H1 (cell line): ENCODE measurements around the gene NDUFB4. TPM values are rescaled to one million over a fixed set of nuclear protein-coding genes. Genes with fewer than 3 reads are reported as not detected.

Source experiments
- CTCF ChIA-PET: fragments of 300-600 bp; sonication (Branson Sonifier 250); formaldehyde crosslinking; loops from one replicate; lab custom pipeline; 2021; ENCODE audit not compliant: partially characterized antibody; lab: Charles Lee
- POLR2A ChIA-PET: fragments of 300-600 bp; sonication (Branson Sonifier 250); formaldehyde crosslinking; loops from one replicate; lab custom pipeline; 2021; ENCODE audit warnings: inconsistent platforms; ENCODE audit not compliant: partially characterized antibody; lab: Charles Lee
- DNase-seq, 2 experiments: peaks; one replicate each; pipeline versions ENCODE4 v3.0.0 to v3.0.0-alpha.2; 2010 to 2022; ENCODE audit warnings: low spot score in 2 of 2, low read depth in 1 of 2, mixed read lengths in 1 of 2
- FAIRE-seq: peaks from 2 replicates; lab custom pipeline; 2011; peaks lifted over from hg19 to GRCh38; lab: Jason Lieb, UNC
- H2AFZ ChIP-seq: 2 replicates; pipeline ENCODE4 v1.8.1; 2012; ENCODE audit warnings: low read length, inconsistent platforms
- H2AK5ac ChIP-seq: 2 replicates; pipeline ENCODE4 v1.6.1; 2013; ENCODE audit warnings: low read depth, low read length
- H2BK120ac ChIP-seq: replicated peaks from 2 replicates; pipeline ENCODE3; 2013; ENCODE audit warnings: low read depth, low read length, inconsistent platforms
- H2BK12ac ChIP-seq: 2 replicates; pipeline ENCODE4 v1.6.1; 2013; ENCODE audit warnings: low read depth, low read length
- H2BK15ac ChIP-seq: 2 replicates; pipeline ENCODE4 v1.6.1; 2013; ENCODE audit warnings: low read length
- H2BK20ac ChIP-seq: 2 replicates; pipeline ENCODE4 v1.6.1; 2013; ENCODE audit warnings: low read length
- H2BK5ac ChIP-seq: 2 replicates; pipeline ENCODE4 v1.6.1; 2013; ENCODE audit warnings: low read depth, low read length
- H3K14ac ChIP-seq: 2 replicates; pipeline ENCODE4 v1.6.1; 2013; ENCODE audit warnings: inconsistent platforms; ENCODE audit not compliant: insufficient read length
- H3K18ac ChIP-seq: 2 replicates; pipeline ENCODE4 v1.6.1; 2013; ENCODE audit warnings: low read length; ENCODE audit errors: extremely low read depth
- H3K23ac ChIP-seq: 2 replicates; pipeline ENCODE4 v1.6.1; 2013; ENCODE audit warnings: inconsistent platforms; ENCODE audit not compliant: insufficient read length
- H3K23me2 ChIP-seq: 2 replicates; pipeline ENCODE4 v1.6.1; 2013; ENCODE audit warnings: low read depth, low read length
- H3K27ac ChIP-seq: 2 replicates; pipeline ENCODE4 v1.6.1; 2011; ENCODE audit warnings: low read depth, low read length, inconsistent platforms
- H3K27me3 ChIP-seq, 4 experiments: replicated peaks in 1 of 4; 1 replicate in 1 of 4; 2 replicates in 3 of 4; pipeline versions ENCODE4 v1.6.1 to v1.8.1; 2011 to 2013; ENCODE audit warnings: low read length in 3 of 4, mild to moderate bottlenecking in 3 of 4, inconsistent platforms in 2 of 4, mixed read lengths in 2 of 4, moderate library complexity in 1 of 4; ENCODE audit not compliant: control insufficient read depth in 3 of 4, insufficient read depth in 3 of 4; ENCODE audit errors: extremely low read depth in 1 of 4
- H3K36me3 ChIP-seq, 4 experiments: 2 replicates each; pipeline versions ENCODE4 v1.6.1 to v1.8.1; 2011 to 2013; ENCODE audit warnings: mild to moderate bottlenecking in 4 of 4, low read length in 3 of 4, moderate library complexity in 2 of 4, control low read depth in 1 of 4, inconsistent platforms in 1 of 4; ENCODE audit not compliant: insufficient read depth in 4 of 4, control insufficient read depth in 2 of 4
- H3K4ac ChIP-seq: replicated peaks from 2 replicates; pipeline ENCODE3; 2013; ENCODE audit warnings: low read length, low read depth, mixed read lengths, inconsistent platforms; ENCODE audit not compliant: insufficient read length
- H3K4me1 ChIP-seq, 4 experiments: replicated peaks in 1 of 4; 1 replicate in 1 of 4; 2 replicates in 3 of 4; pipeline versions ENCODE4 v1.6.1 to v1.8.1; 2011 to 2013; ENCODE audit warnings: low read length in 3 of 4, inconsistent platforms in 2 of 4, mixed read lengths in 1 of 4; ENCODE audit not compliant: insufficient read depth in 4 of 4, control insufficient read depth in 3 of 4
- H3K4me2 ChIP-seq, 2 experiments: 2 replicates each; pipeline versions ENCODE4 v1.6.1 to v1.8.1; 2011 to 2013; ENCODE audit warnings: low read depth in 2 of 2, low read length in 2 of 2, control low read depth in 1 of 2, inconsistent platforms in 1 of 2, mild to moderate bottlenecking in 1 of 2; ENCODE audit not compliant: insufficient read depth in 1 of 2
- H3K4me3 ChIP-seq, 4 experiments: fragments of 200-600, 300-600 bp in 1 of 4; sonication (generic), shearing (Covaris generic), sonication (Bioruptor Twin) in 1 of 4; 2 replicates each; pipeline versions ENCODE4 v1.5.1 to v1.8.1; 2011 to 2016; ENCODE audit warnings: low read length in 4 of 4, low read depth in 3 of 4, control low read depth in 2 of 4, inconsistent platforms in 2 of 4, mild to moderate bottlenecking in 2 of 4, mixed read lengths in 1 of 4, moderate library complexity in 1 of 4; ENCODE audit not compliant: insufficient read depth in 2 of 4; ENCODE audit errors: extremely low read depth in 1 of 4
- H3K56ac ChIP-seq: replicated peaks from 2 replicates; pipeline ENCODE3; 2013; ENCODE audit warnings: low read depth, mild to moderate bottlenecking, mixed read lengths, low read length, inconsistent platforms; ENCODE audit not compliant: insufficient read length
- H3K79me1 ChIP-seq: 2 replicates; pipeline ENCODE4 v1.6.1; 2013; ENCODE audit warnings: low read depth, low read length, control low read depth
- H3K79me2 ChIP-seq, 2 experiments: 2 replicates each; pipeline versions ENCODE4 v1.6.1 to v1.8.1; 2012 to 2013; ENCODE audit warnings: low read length in 2 of 2, mild to moderate bottlenecking in 2 of 2, inconsistent platforms in 1 of 2; ENCODE audit not compliant: insufficient read depth in 2 of 2, control insufficient read depth in 1 of 2
- H3K9ac ChIP-seq, 4 experiments: replicated peaks in 1 of 4; 1 replicate in 1 of 4; 2 replicates in 3 of 4; pipeline versions ENCODE4 v1.6.1 to v1.8.1; 2011 to 2013; ENCODE audit warnings: low read depth in 3 of 4, low read length in 3 of 4, control low read depth in 2 of 4, mild to moderate bottlenecking in 2 of 4, moderate library complexity in 2 of 4, inconsistent platforms in 1 of 4; ENCODE audit errors: extremely low read depth in 1 of 4
- H3K9me3 ChIP-seq, 2 experiments: 2 replicates each; pipeline versions ENCODE4 v1.6.1 to v1.8.1; 2012 to 2013; ENCODE audit warnings: mild to moderate bottlenecking in 2 of 2, moderate library complexity in 2 of 2, control low read depth in 1 of 2, inconsistent platforms in 1 of 2, low read depth in 1 of 2, low read length in 1 of 2, mixed read lengths in 1 of 2; ENCODE audit not compliant: insufficient read depth in 2 of 2
- H4K20me1 ChIP-seq, 2 experiments: replicated peaks in 1 of 2; 2 replicates each; pipeline versions ENCODE3 to v1.8.1; 2011 to 2013; ENCODE audit warnings: inconsistent platforms in 2 of 2, low read length in 2 of 2, mild to moderate bottlenecking in 1 of 2; ENCODE audit not compliant: insufficient read depth in 2 of 2, control insufficient read depth in 1 of 2
- H4K5ac ChIP-seq: 2 replicates; pipeline ENCODE4 v1.6.1; 2013; ENCODE audit warnings: low read length, low read depth, mixed read lengths, inconsistent platforms; ENCODE audit not compliant: insufficient read length
- H4K8ac ChIP-seq: 2 replicates; pipeline ENCODE4 v1.8.0; 2013; ENCODE audit warnings: mild to moderate bottlenecking, moderate library complexity, low read length, inconsistent platforms; ENCODE audit not compliant: insufficient read depth; ENCODE audit errors: extremely low read depth
- H4K91ac ChIP-seq: replicated peaks from 2 replicates; pipeline ENCODE3; 2013; ENCODE audit warnings: low read length, mixed read lengths, inconsistent platforms; ENCODE audit not compliant: insufficient read length
- CBX8 ChIP-seq: fragments of 300-800, 300-1000 bp; sonication (generic); IDR thresholded peaks from 2 replicates; pipeline ENCODE4 v1.7.1; 2016; ENCODE audit warnings: low read depth, low read length, borderline replicate concordance
- CEBPB ChIP-seq: IDR thresholded peaks from 2 replicates; pipeline ENCODE4 v1.6.1; 2012; ENCODE audit warnings: low read depth, low read length
- CHD2 ChIP-seq: IDR thresholded peaks from 2 replicates; pipeline ENCODE4 v1.6.1; 2012; ENCODE audit warnings: low read length, improper control_type of control experiment
- EGR1 ChIP-seq: IDR thresholded peaks from 2 replicates; pipeline ENCODE4 v1.6.1; 2011; ENCODE audit warnings: low read depth, low read length, borderline replicate concordance
- EZH2 ChIP-seq: fragments of 200-600 bp; sonication (generic); IDR thresholded peaks from 2 replicates; pipeline ENCODE4 v1.7.1; 2012; ENCODE audit warnings: low read depth, mild to moderate bottlenecking, moderate library complexity, low read length, inconsistent platforms; ENCODE audit not compliant: severe bottlenecking
- GTF2F1 ChIP-seq: IDR thresholded peaks from 2 replicates; pipeline ENCODE4 v1.6.1; 2012; ENCODE audit warnings: low read depth, low read length, improper control_type of control experiment, borderline replicate concordance
- KDM1A ChIP-seq: fragments of 200-600, 300-600 bp; sonication (generic); IDR thresholded peaks from 2 replicates; pipeline ENCODE4 v1.7.1; 2016; ENCODE audit warnings: mild to moderate bottlenecking, low read length, borderline replicate concordance
- POU5F1 ChIP-seq: IDR thresholded peaks from 2 replicates; pipeline ENCODE4 v1.6.1; 2011; ENCODE audit warnings: low read depth, mild to moderate bottlenecking, low read length, moderate library complexity
- TCF12 ChIP-seq: IDR thresholded peaks from 2 replicates; pipeline ENCODE4 v1.6.1; 2011; ENCODE audit warnings: low read depth, mild to moderate bottlenecking, low read length
- ZNF274 ChIP-seq: IDR thresholded peaks from 2 replicates; pipeline ENCODE4 v1.7.0; 2012; ENCODE audit warnings: low read length, borderline replicate concordance; ENCODE audit errors: extremely low read depth
- WGBS, 2 experiments: shearing (Covaris generic) in 1 of 2; methylation state at CpG; one replicate each; pipeline versions ENCODE4 v1.1.6 to v1.1.7; 2013 to 2015; ENCODE audit warnings: low lambda C conversion rate in 2 of 2, mixed read lengths in 2 of 2, inconsistent platforms in 1 of 2, low coverage in 1 of 2, missing lambda C conversion rate in 1 of 2; ENCODE audit not compliant: insufficient replicate concordance in 2 of 2, insufficient coverage in 1 of 2, insufficient read length in 1 of 2; ENCODE audit errors: extremely low coverage in 1 of 2, missing lambda C conversion rate in 1 of 2; 5-methylcytosine and 5-hydroxymethylcytosine counted together
- polyA plus RNA-seq, 7 experiments: library from polyadenylated mRNA; depleted of rRNA in 3 of 7; stranded (reverse) in 5 of 7; unstranded in 2 of 7; fragments of >200 nt in 5 of 7; fragments of 200-250 nt in 2 of 7; gene quantifications; 1 replicate in 5 of 7; 2 replicates in 1 of 7; 4 replicates in 1 of 7; pipeline versions ENCODE4 v1.2.1 to v1.2.3, GENCODE V29; 2011 to 2013; ENCODE audit warnings: missing spikeins in 2 of 7, mixed read lengths in 2 of 7
- total RNA-seq: library from RNA; stranded (reverse); fragmentation: NEBNext Ultra II Directional; extraction: Animal tissue kit (Norgen Biotek cat#: 25700); gene quantifications from 2 replicates; pipeline ENCODE4 v1.2.1, GENCODE V29; 2021

Gene NDUFB4
- total and polyA plus RNA-seq, 2 of the 8 experiments (the other 6 are each of a cell fraction or from before 2014, with no cell fraction given): 184 to 382 TPM

DNA sequence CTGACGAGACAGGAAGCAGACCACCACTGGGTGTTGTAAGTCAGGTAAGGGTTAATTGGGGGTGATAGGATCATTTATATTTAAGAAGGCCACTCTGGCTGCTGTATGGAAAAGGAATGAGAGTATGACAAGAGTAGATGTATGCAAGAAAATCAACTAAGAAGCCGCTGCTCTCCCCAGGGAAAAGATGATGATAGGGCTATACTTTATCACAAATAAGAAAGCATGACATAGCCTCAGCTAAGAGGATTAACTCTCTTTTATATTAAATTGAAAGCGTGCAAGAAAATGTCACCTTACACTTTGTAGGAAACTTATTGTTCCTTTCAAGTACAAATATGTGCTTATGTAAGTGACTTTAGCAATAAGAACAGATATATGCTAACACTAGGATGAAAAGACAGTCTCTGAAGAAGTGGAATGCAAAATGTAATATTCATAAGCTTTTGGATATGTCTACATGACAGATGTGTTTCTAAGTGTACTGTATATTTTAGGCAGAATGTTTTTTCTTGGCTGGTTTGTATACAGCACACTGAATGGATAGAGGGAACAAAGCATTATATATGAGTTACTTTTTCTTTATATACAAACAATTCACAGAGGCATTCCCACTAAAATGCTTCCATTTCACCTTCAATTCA lies 8.7 kb upstream of the NDUFB4 start:
- Histone ChIP-seq H3K9ac (no peak overlapping the region), H3K14ac (no peak overlapping the region), H3K56ac (no peak overlapping the region), H3K4me2 (no peak overlapping the region), H2BK20ac (no peak overlapping the region), H2BK15ac (no peak overlapping the region), H3K23me2 (no peaks in the 10 kb centered on the region; the same call in 1 of the 2 replicates), H3K4ac (no peak overlapping the region), H4K5ac (no peak overlapping the region), H3K27me3 (no peaks in the 10 kb centered on the region), H4K8ac (no peak overlapping the region), H2BK5ac (no peak overlapping the region), H3K23ac (no peak overlapping the region), H3K9me3 (peaks cover 0 to 4% of the 10 kb centered on the region in 2 experiments; a peak in 1 of 4 replicates), H3K79me1 (no peaks in the 10 kb centered on the region), H4K20me1 (no peaks in the 10 kb centered on the region), H3K27ac (no peak overlapping the region), H3K36me3 (no peaks in the 10 kb centered on the region), H3K18ac (no peak overlapping the region), H3K4me3 (no peak overlapping the region), H2BK12ac (no peak overlapping the region), H2AFZ (no peak overlapping the region), H3K79me2 (no peaks in the 10 kb centered on the region), H4K91ac (no peak overlapping the region), H2AK5ac (no peak overlapping the region), H2BK120ac (no peak overlapping the region), H3K4me1 (no peaks in the 10 kb centered on the region)
- POLR2A ChIA-PET: interaction anchor here (0.7 kb wide), 1 partner anchor 219 kb away, joined by 3 read pairs; no protein-coding TSS in a partner anchor
- FAIRE-seq (no peak), DNase-seq (no peak)
- TF ChIP-seq KDM1A: no peak
- no peak for TF ChIP-seq ZNF274
- no peak for TF ChIP-seq GTF2F1
- no peak for TF ChIP-seq CHD2
- TF ChIP-seq TCF12: no peak
- TF ChIP-seq CEBPB: no peak
- TF ChIP-seq POU5F1: no peak
- TF ChIP-seq EZH2: no peak
- no peak for TF ChIP-seq EGR1
- no peak for TF ChIP-seq CBX8
- 92% methylated on average over 3 of the region's 3 CpGs; no CpG with 5 or more reads in 1 of the 2 experiments for WGBS, 2 experiments
- CTCF ChIA-PET: no interaction called here
